Right atrium auricular region (tissue), 2 donors: ENCODE data around the gene SWI5. TPM values are rescaled to one million over a fixed set of nuclear protein-coding genes. Genes with fewer than 3 reads are reported as not detected.
"Not testable (repeated sequence)": the region's sequence is repeated elsewhere in the genome, so short reads cannot be mapped to it uniquely, and the experiment has no call there.

Source experiments
- DNase-seq: peaks from one replicate; pipeline ENCODE4 v3.0.0-alpha.2; 2019; ENCODE audit warnings: low spot score
- H3K27ac ChIP-seq, 2 donors: fragments of 200-600 bp; sonication (generic); 1 replicate in 1 of 2; 2 replicates in 1 of 2; pipeline ENCODE4 v1.5.1; 2016 to 2019
- H3K27me3 ChIP-seq, 2 donors: fragments of 200-600 bp; sonication (generic); one replicate each; pipeline versions ENCODE4 v1.5.1 to v1.6.0; 2017 to 2019
- H3K36me3 ChIP-seq: fragments of 200-600 bp; sonication (generic); one replicate; pipeline ENCODE4 v1.5.1; 2016
- H3K4me1 ChIP-seq, 2 donors: fragments of 200-600 bp; sonication (generic); one replicate each; pipeline versions ENCODE4 v1.5.1 to v1.6.0; 2017 to 2019
- H3K4me3 ChIP-seq, 2 donors: fragments of 200-600 bp; sonication (generic); 1 replicate in 1 of 2; 2 replicates in 1 of 2; pipeline ENCODE4 v1.5.1; 2017 to 2019; ENCODE audit warnings: mild to moderate bottlenecking in 1 of 2, moderate library complexity in 1 of 2
- H3K9me3 ChIP-seq, 2 donors: fragments of 200-600 bp; sonication (generic); one replicate each; pipeline ENCODE4 v1.5.1; 2019
- CTCF ChIP-seq, 2 donors: fragments of 200-600 bp; sonication (generic); IDR thresholded peaks; one replicate each; pipeline ENCODE4 v1.5.1; 2019; ENCODE audit warnings: antibody characterized with exemption in 2 of 2
- total RNA-seq, 2 donors: library from RNA; depleted of rRNA; stranded (reverse); fragments of >200 nt; gene quantifications; one replicate each; pipeline ENCODE4 v1.1.0, GENCODE V29; 2016

The SWI5 gene
- total RNA-seq, 2 donors from 2014 or later = 21.5 to 23.0 TPM

GRCh38 chr9:128276574-128277270, 646 bp downstream of the SWI5 start:
- H3K9me3 ChIP-seq = no peaks in the 10 kb centered on the region
- H3K4me3 ChIP-seq = peak overlapping the region; percentile 54 to 86
- peaks cover 0 to 41% of the 10 kb centered on the region in 2 donors for H3K4me1 ChIP-seq
- peak; percentile 65 for DNase-seq
- peak overlapping the region; percentile 83 to 85 for H3K27ac ChIP-seq
- H3K27me3 ChIP-seq = no peaks in the 10 kb centered on the region
- H3K36me3 ChIP-seq = peaks cover 17% of the 10 kb centered on the region
- TF ChIP-seq CTCF (IDR thresholded peaks at IDR 0.05) = no peak

GRCh38 chr9:128279088-128280073, 3.3 kb downstream of the SWI5 start:
- not testable (repeated sequence) for DNase-seq, H3K4me3 ChIP-seq
- H3K4me1 ChIP-seq = peaks cover 0 to 32% of the 10 kb centered on the region in 2 donors

DNA sequence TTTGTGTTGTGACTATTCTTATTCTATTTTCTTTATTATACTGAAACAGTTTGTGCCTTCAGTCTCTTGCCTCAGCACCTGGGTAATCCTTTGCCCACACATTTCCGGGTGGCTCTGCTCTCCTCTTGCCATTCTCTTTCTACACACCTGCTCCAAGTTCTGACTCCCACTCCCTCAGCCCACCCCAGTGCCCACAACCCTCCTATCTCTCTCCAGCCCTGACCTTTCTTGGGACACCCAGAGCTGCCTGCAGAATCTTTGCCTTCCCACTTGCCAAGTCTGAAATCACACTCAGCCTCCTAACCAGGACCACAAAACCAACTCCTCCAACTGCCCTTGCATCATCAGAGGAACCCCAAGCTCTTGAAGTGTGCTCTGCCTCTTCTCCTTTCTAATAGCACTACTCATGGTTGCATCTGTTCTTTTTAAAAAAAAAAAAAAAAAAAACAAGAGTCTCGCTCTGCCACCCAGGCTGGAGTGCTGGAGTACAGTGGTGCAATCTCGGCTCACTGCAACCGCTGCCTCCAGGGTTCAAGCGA, 4.1 kb downstream of the SWI5 start:
- peaks cover 0 to 25% of the 10 kb centered on the region in 2 donors for H3K4me1 ChIP-seq
- no peak overlapping the region for H3K4me3 ChIP-seq
- H3K27ac ChIP-seq = no peak overlapping the region
- H3K36me3 ChIP-seq = peaks cover under 1% of the 10 kb centered on the region
- H3K9me3 ChIP-seq = no peaks in the 10 kb centered on the region
- H3K27me3 ChIP-seq = no peaks in the 10 kb centered on the region
- DNase-seq = no peak
- no peak for TF ChIP-seq CTCF (IDR thresholded peaks at IDR 0.05)

More at GRCh38 chr9:128279088-128280073, 3.3 kb downstream of the SWI5 start:
- not testable (repeated sequence) for H3K27me3 ChIP-seq, H3K36me3 ChIP-seq, H3K9me3 ChIP-seq
- peak overlapping the region in 1 of 2 donors; percentile 2 for H3K27ac ChIP-seq

DNA sequence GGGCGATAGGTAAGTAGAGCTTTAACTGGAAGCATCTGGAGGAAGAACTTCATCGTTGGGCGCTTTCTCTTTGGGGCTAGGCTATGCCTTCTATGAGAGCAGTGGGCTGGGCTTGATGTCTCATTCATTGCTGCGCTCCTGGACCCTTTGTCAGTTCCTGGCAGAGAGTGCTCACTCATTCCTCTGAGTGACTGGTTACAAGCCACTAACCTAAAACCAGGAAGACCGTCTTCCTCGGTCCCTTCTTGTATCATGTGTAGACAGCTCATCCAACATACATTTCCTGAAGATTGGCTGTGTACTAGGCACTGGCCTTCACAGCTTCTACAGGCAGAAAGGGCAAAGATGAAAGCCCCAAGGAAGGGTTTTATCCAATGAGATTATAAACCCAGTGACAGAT, 6.4 kb downstream of the SWI5 start:
- H3K4me1 ChIP-seq = peaks cover 0 to 20% of the 10 kb centered on the region in 2 donors
- H3K27me3 ChIP-seq = no peaks in the 10 kb centered on the region
- H3K4me3 ChIP-seq = no peak overlapping the region
- no peak overlapping the region for H3K27ac ChIP-seq
- TF ChIP-seq CTCF (IDR thresholded peaks at IDR 0.05) = no peak
- H3K36me3 ChIP-seq = peaks cover 18% of the 10 kb centered on the region
- no peak for DNase-seq
- no peaks in the 10 kb centered on the region for H3K9me3 ChIP-seq

GRCh38 chr9:128285033-128285784, 9.1 kb downstream of the SWI5 start:
- H3K4me1 ChIP-seq = peaks cover 0 to 7% of the 10 kb centered on the region in 2 donors
- no peak for DNase-seq
- no peaks in the 10 kb centered on the region for H3K9me3 ChIP-seq
- no peak for TF ChIP-seq CTCF (IDR thresholded peaks at IDR 0.05)
- H3K36me3 ChIP-seq = peaks cover 18% of the 10 kb centered on the region
- no peak overlapping the region for H3K4me3 ChIP-seq
- no peaks in the 10 kb centered on the region for H3K27me3 ChIP-seq
- H3K27ac ChIP-seq = no peak overlapping the region
